Vagina (tissue), 2 donors: ENCODE results near the gene NCR1. TPM values are rescaled to one million over a fixed set of nuclear protein-coding genes. Genes with fewer than 3 reads are reported as not detected.
"Not testable (repeated sequence)": the region's sequence is repeated elsewhere in the genome, so short reads cannot be mapped to it uniquely, and the experiment has no call there.

Experiments used
- DNase-seq, 2 donors: peaks; one replicate each; pipeline ENCODE4 v3.0.0-alpha.2; 2017; ENCODE audit errors: extremely low spot score in 2 of 2
- H3K27ac ChIP-seq: fragments of 200-600 bp; sonication (generic); one replicate; pipeline ENCODE4 v1.5.1; 2019
- H3K27me3 ChIP-seq: fragments of 200-600 bp; sonication (generic); one replicate; pipeline ENCODE4 v1.5.1; 2019
- H3K36me3 ChIP-seq, 2 donors: fragments of 200-600 bp; sonication (generic); one replicate each; pipeline ENCODE4 v1.5.1; 2017 to 2019
- H3K4me1 ChIP-seq: fragments of 200-600 bp; sonication (generic); one replicate; pipeline ENCODE4 v1.5.1; 2019
- H3K4me3 ChIP-seq, 2 donors: fragments of 200-600 bp; sonication (generic); 1 replicate in 1 of 2; 2 replicates in 1 of 2; pipeline ENCODE4 v1.5.1; 2016 to 2019
- H3K9me3 ChIP-seq: fragments of 200-600 bp; sonication (generic); one replicate; pipeline ENCODE4 v1.5.1; 2019
- CTCF ChIP-seq, 3 experiments: fragments of 450-650 bp in 2 of 3; fragments of 200-600 bp in 1 of 3; sonication (generic) in 1 of 3; IDR thresholded peaks; one replicate each; pipeline ENCODE4 v1.5.1; 2017 to 2019; ENCODE audit warnings: antibody characterized with exemption in 3 of 3, mild to moderate bottlenecking in 2 of 3, moderate library complexity in 2 of 3
- POLR2A ChIP-seq, 2 donors: fragments of 450-650 bp; IDR thresholded peaks; one replicate each; pipeline ENCODE4 v1.6.1; 2017; ENCODE audit warnings: antibody characterized with exemption in 2 of 2, mild to moderate bottlenecking in 2 of 2, moderate library complexity in 2 of 2
- POLR2AphosphoS5 ChIP-seq, 2 donors: sonication (generic); formaldehyde crosslinking; IDR thresholded peaks; one replicate each; pipeline ENCODE4 v1.9.0; 2017; ENCODE audit warnings: antibody characterized with exemption in 2 of 2, mild to moderate bottlenecking in 2 of 2, low read depth in 1 of 2; ENCODE audit not compliant: insufficient read depth in 1 of 2
- intact Hi-C: fragments of 100-400 bp; cut with DNase I; formaldehyde crosslinking; loops from one replicate; pipeline ENCODE4 v1.15.1; 2023
- small RNA-seq: library from RNA; depleted of rRNA; stranded (forward); fragments of <200 nt; gene quantifications from one replicate; pipeline ENCODE3, GENCODE V24; 2016
- total RNA-seq: library from RNA; depleted of rRNA; stranded (reverse); fragments of >200 nt; gene quantifications from one replicate; pipeline ENCODE4 v1.2.3, GENCODE V29; 2016

The NCR1 gene
- total RNA-seq, 1 donor from 2014 or later = 2.7 TPM

GRCh38 chr19:54952591-54953344 is 46.8 kb downstream of the NCR1 start:
- H3K4me3 ChIP-seq = no peak overlapping the region
- H3K9me3 ChIP-seq = no peaks in the 10 kb centered on the region
- TF ChIP-seq POLR2A (IDR thresholded peaks at IDR 0.05) (no peak), CTCF (IDR thresholded peaks at IDR 0.05) (no peak), POLR2AphosphoS5 (IDR thresholded peaks at IDR 0.05; ENCODE audit: insufficient read depth in 1 of 2, low read depth in 1 of 2) (no peak)
- H3K4me1 ChIP-seq = no peaks in the 10 kb centered on the region
- no peak overlapping the region for H3K27ac ChIP-seq
- DNase-seq = no peak
- no peaks in the 10 kb centered on the region for H3K27me3 ChIP-seq
- H3K36me3 ChIP-seq = no peaks in the 10 kb centered on the region
- intact Hi-C loops = no loop called here

DNA sequence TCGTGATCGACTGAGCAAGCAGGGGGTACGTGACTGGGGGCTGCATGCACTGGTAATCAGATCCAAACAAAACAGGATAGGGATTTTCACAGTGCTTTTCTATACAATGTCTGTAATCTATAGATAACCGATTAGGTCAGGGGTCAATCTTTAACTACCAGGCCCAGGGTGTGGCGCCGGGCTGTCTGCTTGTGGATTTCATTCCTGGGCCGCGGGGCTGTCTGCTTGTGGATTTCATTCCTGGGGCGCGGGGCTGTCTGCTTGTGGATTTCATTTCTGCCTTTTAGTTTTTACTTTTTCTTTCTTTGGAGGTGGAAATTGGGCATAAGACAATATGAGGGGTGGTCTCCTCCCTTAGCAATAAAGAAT is 47.4 kb downstream of the NCR1 start:
- DNase-seq, H3K36me3 ChIP-seq, H3K9me3 ChIP-seq, H3K4me3 ChIP-seq, H3K27me3 ChIP-seq, H3K27ac ChIP-seq, H3K4me1 ChIP-seq, intact Hi-C loops: not testable (repeated sequence)

DNA sequence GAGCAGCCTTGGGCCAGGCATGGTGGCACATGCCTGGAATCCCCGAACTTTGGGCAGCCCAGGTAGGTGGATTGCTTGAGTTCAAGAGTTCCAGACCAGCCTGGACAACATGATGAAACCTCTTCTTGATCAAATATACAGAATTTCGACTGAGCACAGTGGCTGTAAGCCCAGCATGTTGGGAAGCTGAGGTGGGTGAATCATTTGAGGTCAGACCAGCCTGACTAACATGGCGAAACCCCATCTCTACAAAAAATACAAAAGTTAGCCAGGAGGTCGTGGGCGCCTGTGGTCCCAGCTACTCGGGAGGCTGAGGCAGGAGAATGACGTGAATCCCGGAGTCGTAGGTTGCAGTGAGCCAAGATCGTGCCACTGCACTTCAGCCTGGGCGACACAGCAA is 49.4 kb downstream of the NCR1 start:
- no peaks in the 10 kb centered on the region for H3K27me3 ChIP-seq
- H3K36me3 ChIP-seq = no peaks in the 10 kb centered on the region
- no peak overlapping the region for H3K4me3 ChIP-seq
- TF ChIP-seq POLR2AphosphoS5 (IDR thresholded peaks at IDR 0.05; ENCODE audit: insufficient read depth in 1 of 2, low read depth in 1 of 2) = no peak
- TF ChIP-seq CTCF (IDR thresholded peaks at IDR 0.05) = no peak
- TF ChIP-seq POLR2A (IDR thresholded peaks at IDR 0.05) = no peak
- H3K27ac ChIP-seq = no peak overlapping the region
- no peaks in the 10 kb centered on the region for H3K9me3 ChIP-seq
- no peaks in the 10 kb centered on the region for H3K4me1 ChIP-seq
- DNase-seq = no peak
- intact Hi-C loops = no loop called here

GRCh38 chr19:54959840-54960239 is 53.9 kb downstream of the NCR1 start:
- TF ChIP-seq CTCF (IDR thresholded peaks at IDR 0.05) = no peak
- TF ChIP-seq POLR2AphosphoS5 (IDR thresholded peaks at IDR 0.05; ENCODE audit: insufficient read depth in 1 of 2, low read depth in 1 of 2) = no peak
- TF ChIP-seq POLR2A (IDR thresholded peaks at IDR 0.05) = no peak
- intact Hi-C loops = no loop called here
- H3K36me3 ChIP-seq = no peaks in the 10 kb centered on the region

More at GRCh38 chr19:54959840-54960239, 53.9 kb downstream of the NCR1 start:
- Histone ChIP-seq H3K4me3 (no peak overlapping the region), H3K27ac (no peak overlapping the region), H3K4me1 (no peaks in the 10 kb centered on the region), H3K9me3 (no peaks in the 10 kb centered on the region), H3K27me3 (no peaks in the 10 kb centered on the region)
- DNase-seq = no peak

Small RNA genes lying within 50 kb of the gene (small RNA-seq; reads per million reads assigned to genes)
- not detected for gene AC011476.8
- gene RNU6-222P = not detected

Other genes with a start within 250 kb of the NCR1 start
- gene LILRB4, start 243.2 kb upstream of the NCR1 start, total RNA-seq = 2.9 TPM
- gene KIR3DL3, start 181.7 kb upstream of the NCR1 start, total RNA-seq = not detected
- not detected for gene KIR2DL3, start 167.6 kb upstream of the NCR1 start, total RNA-seq
- gene KIR2DL1, start 136.4 kb upstream of the NCR1 start, total RNA-seq = not detected
- not detected for gene KIR2DL4, start 102.5 kb upstream of the NCR1 start, total RNA-seq
- gene KIR3DL1, start 89.7 kb upstream of the NCR1 start, total RNA-seq = not detected
- not detected for gene KIR2DS4, start 73.5 kb upstream of the NCR1 start, total RNA-seq
- gene KIR3DL2, start 55.7 kb upstream of the NCR1 start, total RNA-seq = not detected
- 2.2 TPM for gene FCAR, start 31.9 kb upstream of the NCR1 start, total RNA-seq
- not detected for gene NLRP7, start 41.4 kb downstream of the NCR1 start, total RNA-seq
- gene NLRP2, start 60.2 kb downstream of the NCR1 start, total RNA-seq = 2.7 TPM
- gene GP6, start 132.1 kb downstream of the NCR1 start, total RNA-seq = 0.49 TPM
- gene RDH13, start 157.0 kb downstream of the NCR1 start, total RNA-seq = 37.3 TPM
- 180 TPM for gene EPS8L1, start 169.7 kb downstream of the NCR1 start, total RNA-seq
- 108 TPM for gene PPP1R12C, start 211.5 kb downstream of the NCR1 start, total RNA-seq
- gene TNNT1, start 243.1 kb downstream of the NCR1 start, total RNA-seq = 9.1 TPM